KOPT-K1 (cell line): ENCODE data around the gene FLRT3.

Experiments used
- H3K27ac ChIP-seq: fragments of 200-600 bp; sonication (generic); 2 replicates; pipeline ENCODE4 v1.5.1; 2016; ENCODE audit warnings: antibody characterized with exemption, mild to moderate bottlenecking, low read depth, low read length; ENCODE audit not compliant: poor library complexity, severe bottlenecking
- H3K36me3 ChIP-seq: fragments of 200-600 bp; sonication (generic); 2 replicates; pipeline ENCODE4 v1.5.1; 2017; ENCODE audit warnings: antibody characterized with exemption, mild to moderate bottlenecking, low read length, moderate library complexity; ENCODE audit not compliant: insufficient read depth
- H3K9me3 ChIP-seq: fragments of 200-600 bp; sonication (generic); 2 replicates; pipeline ENCODE4 v1.5.1; 2017; ENCODE audit warnings: antibody characterized with exemption, low read length, mild to moderate bottlenecking; ENCODE audit not compliant: insufficient read depth, poor library complexity, severe bottlenecking

FLRT3 gene

GRCh38 chr20:14299831-14300230, 37.6 kb downstream of the FLRT3 start:
- no peaks in the 10 kb centered on the region for H3K9me3 ChIP-seq
- no peak overlapping the region for H3K27ac ChIP-seq
- H3K36me3 ChIP-seq, result no peaks in the 10 kb centered on the region

- Histone ChIP-seq H3K9me3 (no peaks in the 10 kb centered on the region), H3K36me3 (no peaks in the 10 kb centered on the region), H3K27ac (no peak overlapping the region)
Measured at GRCh38 chr20:14295770-14296309, 41.6 kb downstream of the FLRT3 start.

- Histone ChIP-seq H3K9me3 (no peaks in the 10 kb centered on the region), H3K27ac (no peak overlapping the region), H3K36me3 (no peaks in the 10 kb centered on the region)
Measured at GRCh38 chr20:14295238-14295637, 42.2 kb downstream of the FLRT3 start.

GRCh38 chr20:14291502-14291901, 45.9 kb downstream of the FLRT3 start:
- Histone ChIP-seq H3K36me3 (no peaks in the 10 kb centered on the region), H3K9me3 (no peaks in the 10 kb centered on the region), H3K27ac (no peak overlapping the region)

GRCh38 chr20:14288341-14289330, 48.8 kb downstream of the FLRT3 start:
- no peaks in the 10 kb centered on the region for H3K9me3 ChIP-seq
- no peaks in the 10 kb centered on the region for H3K36me3 ChIP-seq
- H3K27ac ChIP-seq, result no peak overlapping the region

GRCh38 chr20:14284443-14284842, 53.0 kb downstream of the FLRT3 start:
- H3K9me3 ChIP-seq, result no peaks in the 10 kb centered on the region
- no peak overlapping the region for H3K27ac ChIP-seq
- no peaks in the 10 kb centered on the region for H3K36me3 ChIP-seq

- Histone ChIP-seq H3K27ac (no peak overlapping the region), H3K9me3 (no peaks in the 10 kb centered on the region), H3K36me3 (no peaks in the 10 kb centered on the region)
Measured at GRCh38 chr20:14282140-14282539, 55.3 kb downstream of the FLRT3 start.
